ENCODE results near the gene BORCS5.

- TF ChIP-seq POLR2A (IDR thresholded peaks at IDR 0.05; ENCODE audit: low read depth, low read length) (no peak), CTCF (conservative IDR thresholded peaks at IDR 0.05; ENCODE audit: low read depth, low read length) (no peak), RCOR1 (IDR thresholded peaks at IDR 0.05; ENCODE audit: insufficient replicate concordance, low read length) (no peak), FOS (IDR thresholded peaks at IDR 0.05; ENCODE audit: low read depth, low read length) (no peak), BHLHE40 (IDR thresholded peaks at IDR 0.05; ENCODE audit: low read depth, low read length) (no peak), CHD1 (IDR thresholded peaks at IDR 0.05; ENCODE audit: low read depth, low read length) (no peak), RAD21 (IDR thresholded peaks at IDR 0.05; ENCODE audit: low read length) (no peak), MAFK (IDR thresholded peaks at IDR 0.05; ENCODE audit: low read depth, low read length) (no peak), USF2 (IDR thresholded peaks at IDR 0.05; ENCODE audit: low read depth, low read length) (no peak), SMC3 (IDR thresholded peaks at IDR 0.05; ENCODE audit: low read depth, low read length) (no peak), MXI1 (IDR thresholded peaks at IDR 0.05; ENCODE audit: borderline replicate concordance, low read depth, low read length) (no peak), RFX5 (IDR thresholded peaks at IDR 0.05; ENCODE audit: low read depth, low read length) (no peak), ELK1 (IDR thresholded peaks at IDR 0.05; ENCODE audit: borderline replicate concordance, low read depth, low read length) (no peak)
These were observed 131.4 kb downstream of the BORCS5 start for GRCh38 chr12:12488296-12488695.

All from IMR-90 (cell line).